Midbrain (tissue), 1 donor: ENCODE measurements around the gene MYH10.
"Not testable (repeated sequence)": the region's sequence is repeated elsewhere in the genome, so short reads cannot be mapped to it uniquely, and the experiment has no call there.

ENCODE experiments used
- DNase-seq: peaks from one replicate; lab custom pipeline; 2025; lab: John Stamatoyannopoulos, UW

Gene MYH10

DNA sequence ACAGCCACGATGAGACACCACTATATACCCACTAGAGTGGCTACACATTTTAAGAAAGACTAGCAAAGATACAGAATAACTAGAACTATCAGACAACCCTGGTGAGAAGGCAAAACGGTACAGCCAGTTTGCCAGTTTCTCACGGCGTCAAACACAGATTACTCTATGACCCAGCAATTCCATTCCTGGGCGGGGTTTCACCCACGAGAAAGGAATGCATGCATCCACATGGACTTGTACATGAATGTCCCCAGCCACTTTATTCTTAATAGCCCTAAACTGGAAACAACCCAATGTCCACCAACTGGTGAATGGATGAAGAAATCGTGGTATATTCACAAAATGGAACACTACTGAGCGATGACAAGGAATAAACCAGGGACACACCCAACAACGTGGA is 74.5 kb downstream of the MYH10 start:
- no peak for DNase-seq

DNA sequence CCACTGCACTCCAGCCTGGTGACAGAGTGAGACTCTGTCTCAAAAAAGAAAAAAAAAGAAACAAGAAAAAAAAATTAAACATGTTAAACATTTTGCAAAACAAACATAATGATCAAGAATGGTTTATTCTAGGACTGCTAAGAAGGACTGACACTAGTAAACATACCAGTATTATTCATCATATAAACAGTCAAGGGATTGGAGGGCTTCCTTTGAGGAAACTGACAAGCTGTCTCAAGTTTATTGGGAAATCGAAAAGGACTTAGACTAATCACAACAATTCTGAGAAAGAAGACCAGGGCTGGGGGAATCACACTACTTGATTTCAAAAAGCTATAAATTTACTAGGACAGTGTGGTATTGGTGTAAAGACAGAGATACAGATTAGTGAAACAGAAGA is 75.5 kb downstream of the MYH10 start:
- no peak for DNase-seq

DNA sequence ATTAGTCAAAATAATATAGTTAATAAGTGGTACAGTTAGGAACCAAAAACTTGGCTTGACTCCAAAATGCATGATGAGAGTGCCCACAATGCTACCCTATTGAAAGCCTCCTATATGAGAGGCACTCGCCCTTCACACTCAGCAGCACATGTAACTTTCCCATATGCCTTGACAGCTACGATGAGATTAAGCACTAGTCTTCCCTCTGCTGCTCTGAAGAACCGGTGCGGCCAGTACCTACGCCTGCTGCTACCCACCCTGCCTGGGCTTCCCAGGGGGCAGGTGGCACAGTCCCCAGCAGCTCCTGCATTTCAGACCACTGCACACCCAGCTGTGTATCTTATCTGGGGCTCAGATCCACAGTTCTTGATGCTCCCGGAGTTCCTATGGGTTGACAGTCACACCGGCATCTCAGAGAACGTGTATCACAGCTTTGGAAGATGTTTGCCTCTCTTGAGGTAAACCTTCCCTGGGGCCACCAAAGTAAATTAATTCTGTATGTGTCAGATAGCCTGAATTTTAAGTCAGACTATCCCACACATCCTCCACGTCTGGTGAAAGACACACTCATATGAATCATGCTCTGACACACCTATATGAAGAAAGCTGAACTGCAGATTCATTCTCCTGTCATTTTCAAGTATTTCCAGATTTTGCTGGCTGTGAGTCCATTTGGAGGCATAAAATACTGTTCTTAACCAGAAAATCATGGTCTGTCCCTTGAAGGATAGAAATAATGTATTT is 77.8 kb downstream of the MYH10 start:
- DNase-seq: no peak

DNA sequence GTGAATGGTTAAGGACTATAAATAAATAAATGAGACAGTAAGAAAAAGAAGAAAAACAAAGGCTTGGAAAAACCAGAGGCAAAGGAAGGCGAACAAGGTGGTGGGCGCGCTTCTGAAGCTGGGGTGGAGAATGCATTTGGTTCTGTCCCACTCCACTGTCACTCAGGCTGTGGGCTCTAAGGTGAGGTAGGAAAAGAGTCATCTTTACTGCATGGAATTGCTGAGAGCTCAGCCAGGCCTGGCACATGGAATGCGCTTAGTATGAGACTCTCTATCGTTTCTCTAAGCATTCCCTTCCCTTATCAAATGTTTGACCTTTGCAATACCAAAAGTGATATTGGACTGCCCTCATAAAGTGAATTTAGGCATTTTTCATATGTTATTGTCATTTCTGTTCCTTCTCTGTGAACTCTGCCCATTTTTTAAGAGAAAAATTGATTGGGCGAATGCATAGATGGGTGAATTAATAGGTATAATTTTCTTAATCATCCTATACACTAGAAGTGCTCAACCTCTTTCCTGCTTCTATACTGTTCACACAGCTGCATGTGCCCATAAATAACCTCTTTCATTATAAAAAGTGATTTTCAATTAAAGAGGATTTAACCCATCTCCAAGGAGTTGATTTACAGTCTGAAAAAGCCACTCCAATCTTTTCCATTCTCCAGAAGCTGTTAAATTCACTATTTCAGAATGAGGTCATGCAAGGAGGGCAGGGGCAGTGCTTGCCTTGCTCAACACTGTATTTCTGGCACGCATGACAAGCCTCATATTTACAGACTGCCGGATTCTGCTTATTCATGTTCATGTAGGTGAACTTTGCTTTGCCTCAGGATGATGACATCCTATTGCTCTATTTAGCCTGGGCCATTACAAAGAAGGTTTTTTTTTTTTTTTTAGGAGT is 87.7 kb downstream of the MYH10 start:
- DNase-seq: no peak

DNA sequence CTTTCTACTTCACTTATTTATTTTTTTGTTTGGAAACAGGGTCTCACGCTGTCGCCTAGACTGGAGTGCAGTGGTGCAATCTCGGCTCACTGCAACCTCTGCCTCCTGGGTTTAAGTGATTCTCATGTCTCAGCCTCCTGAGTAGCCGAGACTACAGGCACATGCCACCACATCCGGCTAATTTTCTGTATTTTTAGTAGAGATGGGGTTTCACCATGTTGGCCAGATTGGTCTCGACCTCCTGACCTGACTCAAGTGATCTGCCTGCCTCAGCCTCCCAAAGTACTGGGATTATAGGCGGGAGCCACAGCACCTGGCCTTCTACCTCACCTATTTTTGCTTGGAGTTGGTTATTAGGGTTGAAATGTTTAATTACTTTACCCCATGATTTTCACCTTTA is 90.5 kb downstream of the MYH10 start:
- DNase-seq: not testable (repeated sequence)

DNA sequence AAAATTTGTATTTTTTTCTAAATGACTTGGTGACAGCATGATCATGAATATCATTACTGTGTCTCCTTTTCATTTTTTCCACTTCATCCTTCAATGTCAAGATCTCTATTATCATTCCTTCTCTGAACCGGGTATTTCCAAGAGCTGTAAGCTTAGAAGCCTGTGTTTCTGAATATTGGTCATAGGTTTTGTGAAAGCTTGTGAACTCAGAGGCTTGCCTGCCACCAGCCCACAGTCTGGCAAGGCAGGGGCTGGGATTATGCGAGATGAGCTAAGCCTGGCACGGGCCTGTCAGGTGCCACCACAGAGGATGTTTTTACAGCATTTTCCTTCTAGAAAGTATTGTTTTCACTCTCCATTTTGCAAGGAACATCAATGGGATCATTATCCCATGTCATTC is 92.8 kb downstream of the MYH10 start:
- no peak for DNase-seq

DNA sequence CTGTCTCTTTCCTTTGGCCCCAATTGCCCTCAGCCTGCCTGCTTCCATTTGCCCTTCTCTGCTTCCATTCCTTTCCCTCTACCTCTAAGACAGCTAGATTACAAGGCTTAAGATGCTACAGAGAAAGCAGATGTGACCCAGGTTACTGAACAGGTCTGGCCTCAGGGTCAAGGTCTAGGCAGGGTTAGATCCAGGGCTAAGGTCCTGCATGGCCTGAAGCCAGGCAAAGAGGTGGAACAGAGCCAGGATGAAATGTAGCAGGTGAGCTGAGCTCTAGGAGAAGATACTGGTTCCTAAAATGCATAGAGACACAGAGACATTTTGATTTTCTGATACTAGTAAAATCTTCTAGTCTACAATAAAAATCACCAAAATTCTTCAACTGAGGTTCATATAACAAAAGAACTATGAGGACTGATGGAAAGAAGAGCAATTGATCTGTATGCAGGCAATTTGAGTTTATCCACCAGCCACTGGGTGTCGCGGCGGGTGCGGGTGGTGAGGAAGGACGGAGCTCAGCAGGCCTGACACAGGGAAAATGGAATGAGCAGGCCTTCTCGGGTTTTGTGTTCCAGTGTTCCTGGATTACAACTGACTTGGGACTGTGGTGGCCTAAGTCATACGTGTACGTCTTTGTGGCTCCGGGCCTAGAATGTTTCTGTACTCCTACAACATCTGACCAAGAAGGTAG is 95.9 kb downstream of the MYH10 start:
- no peak for DNase-seq

DNA sequence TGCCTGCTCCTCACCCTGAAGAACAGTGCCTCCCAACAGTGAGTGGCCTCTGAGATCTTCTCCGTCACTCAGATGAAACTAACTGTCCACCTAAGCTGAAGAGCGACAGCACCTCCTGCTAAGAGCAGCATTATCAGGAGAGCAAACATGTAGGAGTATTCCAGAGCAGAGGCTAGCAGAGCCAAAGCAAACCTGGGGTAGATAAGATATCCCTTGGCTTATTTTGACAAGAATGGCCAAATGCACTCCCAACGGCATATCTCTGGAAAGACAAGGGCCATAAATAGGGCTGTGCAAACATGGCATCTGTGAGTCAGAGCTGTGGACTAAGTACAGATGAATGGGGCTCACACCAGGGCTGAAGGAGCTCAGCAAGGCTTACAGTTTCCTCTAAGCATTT is 98.5 kb downstream of the MYH10 start:
- no peak for DNase-seq

DNA sequence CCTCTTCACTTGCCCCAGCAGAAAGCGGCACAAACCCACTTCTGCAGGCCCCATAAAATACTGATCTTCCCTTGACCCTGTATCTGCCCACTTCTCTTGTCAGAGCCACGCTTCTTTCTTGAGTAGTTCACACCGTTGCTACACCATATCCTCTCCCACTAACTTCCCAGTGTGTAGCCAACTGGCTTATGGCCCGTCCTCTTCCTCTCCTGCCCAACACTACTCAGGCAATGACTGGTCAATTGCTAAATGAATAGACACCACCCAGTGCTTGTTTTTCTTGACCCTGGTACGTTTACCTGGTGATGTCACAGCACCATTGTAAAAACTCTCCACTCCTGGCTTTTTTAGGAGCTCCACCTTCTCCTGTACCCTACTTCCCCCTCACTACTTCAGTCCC is 107.9 kb downstream of the MYH10 start:
- DNase-seq: no peak

DNA sequence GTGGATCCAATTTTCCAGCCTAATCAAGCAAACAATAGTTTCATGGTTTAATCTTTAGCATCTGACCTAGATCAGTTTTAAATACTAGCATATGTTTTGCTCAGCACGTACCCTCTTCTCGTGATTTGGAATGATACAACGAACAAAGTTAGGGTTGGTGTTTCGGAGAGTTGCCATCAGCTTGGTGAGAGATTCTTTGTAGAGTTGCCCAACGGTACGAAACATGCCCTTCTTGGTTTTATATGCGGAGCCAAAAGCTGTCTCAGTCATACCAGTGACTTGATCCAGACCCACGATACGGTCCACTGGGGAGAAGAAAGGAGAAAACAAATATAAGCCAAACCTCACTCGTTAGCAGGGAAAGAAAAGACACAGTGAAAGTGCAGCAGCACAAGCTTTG is 109.5 kb downstream of the MYH10 start:
- DNase-seq: no peak

DNA sequence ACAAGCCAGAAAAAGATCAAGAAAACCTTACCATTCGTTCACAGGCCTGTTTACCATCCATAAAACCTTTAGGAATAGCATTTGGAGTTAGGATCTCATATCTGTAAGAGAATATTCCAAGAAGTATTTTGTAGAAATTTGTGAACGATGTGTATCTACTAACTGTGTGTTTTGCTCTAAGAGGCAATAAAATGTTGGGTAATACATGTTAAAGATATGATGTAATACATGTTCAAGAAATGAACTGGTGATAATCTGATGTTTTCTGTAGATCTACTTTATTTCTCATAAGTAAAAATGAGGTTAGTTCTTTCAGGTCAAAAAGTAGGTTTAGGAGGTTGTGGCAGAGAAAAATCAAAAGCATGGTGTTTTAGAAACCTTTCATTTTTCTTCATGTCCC is 111.7 kb downstream of the MYH10 start:
- no peak for DNase-seq

DNA sequence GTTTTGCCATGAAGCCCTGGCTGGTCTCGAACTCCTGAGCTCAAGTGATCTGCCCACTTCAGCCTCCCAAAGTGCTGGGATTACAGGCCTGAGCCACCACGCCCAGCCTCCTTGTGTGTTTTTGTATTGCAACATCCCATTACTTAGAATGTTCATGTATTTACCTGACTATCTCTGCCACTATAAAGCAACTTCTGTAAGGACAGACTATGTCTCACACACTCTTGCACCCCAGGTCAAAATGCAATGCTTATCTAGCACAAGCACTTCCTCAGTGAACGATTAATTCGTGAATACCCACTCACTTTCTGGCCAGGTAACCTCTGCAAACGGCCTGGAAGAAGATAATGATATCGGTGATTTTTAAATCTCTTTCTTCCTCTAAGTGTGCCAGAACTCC is 112.2 kb downstream of the MYH10 start:
- no peak for DNase-seq

DNA sequence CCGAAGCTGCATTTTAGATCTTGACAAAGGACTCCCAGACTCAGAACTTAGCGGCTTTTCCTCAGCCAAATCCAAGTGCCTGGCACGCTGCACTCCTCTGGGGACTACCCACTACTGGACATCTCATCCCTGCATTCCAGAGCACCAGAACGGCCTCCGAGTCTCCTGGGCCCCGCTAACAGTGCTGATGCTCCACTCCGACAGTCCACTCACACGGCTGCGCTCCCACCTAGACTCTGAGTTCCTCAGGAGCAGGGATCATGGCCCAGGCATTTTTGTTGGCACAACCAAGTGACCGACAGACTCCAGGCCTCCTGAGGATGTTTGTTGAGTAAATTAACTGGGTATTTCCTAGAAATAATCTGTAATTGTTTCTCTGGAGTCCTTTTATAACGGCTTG is 115.7 kb downstream of the MYH10 start:
- DNase-seq: no peak

DNA sequence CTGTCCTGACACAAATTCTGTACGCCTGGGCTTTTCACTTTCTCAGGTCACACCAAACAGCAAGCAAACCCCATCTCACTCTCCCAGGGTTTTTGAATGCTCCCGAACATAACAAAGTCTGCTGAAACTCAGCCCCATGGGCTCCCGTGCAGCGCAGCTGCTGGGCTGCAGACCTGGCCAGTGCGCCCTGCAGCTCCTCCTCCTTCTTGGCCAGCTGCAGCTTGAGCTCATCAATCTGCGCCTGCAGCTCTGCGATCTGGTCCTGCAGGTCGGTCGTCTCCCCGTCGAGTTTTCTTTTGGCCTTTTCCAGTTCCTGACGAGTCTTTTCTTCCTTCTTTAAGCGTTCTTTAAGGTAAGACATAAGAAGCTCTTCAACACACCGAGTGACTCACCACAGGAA is 124.4 kb downstream of the MYH10 start:
- DNase-seq: no peak

DNA sequence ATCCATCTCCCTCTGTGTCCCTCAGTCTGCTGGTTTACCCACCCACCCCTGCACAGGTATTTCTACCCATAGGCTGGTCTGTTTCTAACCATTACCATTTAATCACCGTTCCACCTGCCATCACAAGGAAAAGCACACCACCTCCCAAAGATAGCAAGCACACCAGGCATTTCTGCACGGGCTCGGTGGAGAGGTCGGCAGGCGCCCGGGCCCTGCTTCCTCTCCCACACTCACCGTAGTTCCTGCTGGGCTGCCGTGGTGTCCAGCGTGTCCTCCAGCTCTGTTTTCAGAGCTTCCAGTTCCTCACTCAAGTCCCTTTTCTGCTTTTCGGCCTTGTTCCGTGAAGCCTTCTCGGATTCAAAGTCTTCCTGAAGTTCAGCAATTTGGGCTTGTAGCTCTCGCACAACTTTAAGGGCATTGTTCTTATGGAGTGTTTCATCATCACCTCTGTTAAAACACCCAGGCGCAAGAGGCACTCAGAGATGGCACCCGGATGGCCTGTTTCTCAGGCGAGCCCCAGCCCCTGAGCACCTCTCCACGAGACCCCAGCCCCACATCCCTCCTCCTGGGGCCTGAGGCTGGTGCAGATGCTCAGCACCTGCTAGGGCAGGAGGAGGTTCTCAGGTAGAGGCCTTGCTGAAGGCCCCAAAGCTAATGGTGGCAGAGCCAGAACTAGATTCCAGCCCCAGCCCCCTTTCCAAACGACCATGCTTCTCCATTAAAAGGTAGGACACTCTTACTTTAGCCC is 125.9 kb downstream of the MYH10 start:
- no peak for DNase-seq

DNA sequence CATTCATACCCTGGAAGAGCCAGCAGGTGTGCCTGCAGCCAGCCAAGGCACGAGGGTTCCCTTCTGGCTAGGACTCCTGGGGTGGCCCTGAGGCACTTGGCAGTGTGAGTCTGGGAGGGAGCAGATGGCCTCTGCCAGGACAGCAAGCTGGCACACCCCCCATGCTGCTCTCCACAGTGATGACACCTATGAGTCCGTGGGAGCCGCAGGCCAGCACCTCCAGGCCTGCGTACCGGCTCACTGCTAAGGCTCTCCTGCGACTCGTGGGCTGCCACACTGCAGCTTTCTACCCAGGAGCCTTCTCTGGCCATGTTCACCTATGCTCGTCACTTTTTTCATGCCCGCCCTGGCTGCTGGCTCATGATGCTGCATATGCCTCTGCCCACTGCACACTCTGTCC is 126.7 kb downstream of the MYH10 start:
- no peak for DNase-seq

DNA sequence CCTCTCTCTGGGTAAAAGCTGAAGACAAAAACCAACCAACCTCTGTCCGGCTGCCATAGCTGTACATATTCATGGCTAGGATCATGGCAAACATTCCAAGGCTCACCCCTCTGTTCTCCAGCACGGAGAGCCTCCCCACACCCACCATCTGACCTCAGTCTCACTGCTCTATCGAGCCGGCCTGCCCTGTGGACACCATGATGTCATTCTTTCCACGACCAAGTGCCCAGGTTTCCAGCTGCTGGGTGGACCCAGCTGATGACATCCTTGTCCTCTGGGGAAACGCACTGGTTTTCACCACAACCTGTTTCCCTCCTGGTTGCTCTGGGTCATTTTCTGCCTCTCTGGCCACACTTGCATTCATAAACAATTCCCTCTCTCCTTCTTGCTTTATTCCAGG is 127.2 kb downstream of the MYH10 start:
- DNase-seq: no peak

DNA sequence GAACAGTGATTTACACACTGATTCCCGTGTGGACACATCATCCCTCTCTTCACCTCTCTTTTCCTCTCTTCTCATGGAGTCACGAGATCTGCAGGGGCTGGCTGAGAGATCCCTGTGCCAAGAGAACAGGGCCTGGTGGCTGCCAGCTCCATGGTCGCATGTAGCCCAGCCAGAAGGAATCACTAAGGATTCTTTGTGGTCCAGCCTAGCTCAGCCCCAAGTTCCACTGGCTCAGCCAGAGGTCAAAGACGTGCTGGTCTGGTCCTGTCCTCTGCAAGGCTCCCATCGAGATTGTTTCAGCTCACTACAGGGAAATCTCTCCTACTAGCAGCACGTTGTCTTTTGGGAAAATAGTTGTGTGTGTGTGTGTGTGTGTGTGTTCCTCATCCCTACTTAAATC is 128.4 kb downstream of the MYH10 start:
- DNase-seq: no peak

DNA sequence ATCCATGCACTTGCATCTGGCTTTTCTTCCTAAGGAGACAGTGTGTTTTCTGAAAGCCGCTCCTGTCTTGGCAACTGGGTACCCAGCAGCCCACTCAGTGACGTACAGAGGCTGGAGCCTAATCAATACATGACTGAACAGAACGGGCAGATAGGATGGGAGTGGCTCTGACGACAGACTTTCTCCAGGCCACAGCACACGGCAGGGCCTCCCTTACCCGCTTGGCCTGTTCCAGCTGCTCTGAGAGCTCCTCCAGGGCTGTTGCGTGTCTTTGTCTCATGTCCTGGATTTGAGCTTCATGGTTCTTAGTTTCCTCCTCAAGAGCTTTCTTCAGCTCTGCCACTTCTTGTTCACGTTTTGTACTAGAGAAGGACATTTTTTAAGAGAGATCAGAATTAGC is 129.9 kb downstream of the MYH10 start:
- DNase-seq: no peak

DNA sequence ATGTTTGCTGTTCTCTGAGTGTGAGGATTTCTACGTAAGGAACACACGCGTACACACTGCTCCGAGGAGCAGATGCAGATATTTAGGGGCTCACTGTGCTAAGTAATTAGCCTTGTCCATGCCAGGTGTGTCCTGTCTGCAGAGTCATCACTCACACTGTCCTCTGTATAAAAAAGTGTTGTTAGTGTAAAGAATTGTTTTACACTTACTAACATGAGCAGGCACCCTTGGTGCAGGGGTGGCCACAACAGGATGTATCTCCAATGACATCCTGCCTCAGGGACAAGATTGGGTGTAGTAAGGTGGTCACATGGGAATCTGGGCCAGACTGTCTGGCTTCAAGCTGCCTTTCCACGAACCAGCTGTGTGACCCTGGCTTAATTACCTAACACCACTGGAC is 130.9 kb downstream of the MYH10 start:
- no peak for DNase-seq

DNA sequence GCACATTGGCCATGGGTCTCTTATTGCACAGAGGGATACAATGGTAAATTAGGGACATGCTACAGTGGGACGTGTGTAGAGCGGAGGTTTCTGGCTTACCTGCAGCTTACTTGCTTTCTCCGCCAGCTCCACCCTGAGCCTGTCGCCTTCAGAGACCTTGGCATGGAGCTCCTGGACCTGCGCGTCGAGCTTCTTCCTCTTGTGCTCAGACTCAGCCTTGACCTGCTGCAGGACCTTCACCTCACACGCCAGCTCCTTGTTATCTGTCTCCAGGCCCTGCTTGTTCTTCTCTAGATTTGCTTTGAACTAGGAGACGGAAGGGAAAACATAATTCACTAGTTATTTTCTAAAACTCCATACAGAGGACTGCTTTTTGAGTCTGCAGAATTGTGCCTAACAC is 131.4 kb downstream of the MYH10 start:
- no peak for DNase-seq

DNA sequence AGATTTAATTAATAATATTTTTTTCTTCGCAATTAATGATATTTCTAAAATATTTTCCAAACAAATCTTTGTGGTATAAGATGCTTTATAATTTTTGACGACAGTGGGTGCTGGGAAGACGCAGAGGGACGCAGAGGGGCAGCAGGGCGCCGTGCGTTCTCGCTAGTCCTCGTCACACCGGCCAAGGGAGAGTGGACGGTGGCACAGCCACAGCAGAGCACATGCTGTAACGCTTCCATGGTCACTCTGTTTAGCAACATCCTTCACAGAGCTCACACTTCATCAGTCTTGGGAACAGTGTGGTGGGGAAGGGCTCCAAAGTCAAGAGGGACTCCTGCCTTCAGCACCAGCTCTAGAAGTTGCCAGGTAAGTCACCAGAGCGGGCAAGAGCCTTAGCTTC is 134.4 kb downstream of the MYH10 start:
- no peak for DNase-seq
